GM21737 (cell line): Measurements from ENCODE around the gene SLC16A7.

Source experiments
- ATAC-seq: cut with Tn5 transposase; IDR thresholded peaks from one replicate; pipeline ENCODE4 v1.9.1; 2021; ENCODE audit warnings: mild to moderate bottlenecking, moderate library complexity; ENCODE audit not compliant: unreplicated experiment

The SLC16A7 gene

GRCh38 chr12:59827767-59828166 is 231.9 kb downstream of the SLC16A7 start:
- no peak for ATAC-seq

GRCh38 chr12:59828521-59828920 is 232.7 kb downstream of the SLC16A7 start:
- no peak for ATAC-seq

GRCh38 chr12:59833408-59833807 is 237.6 kb downstream of the SLC16A7 start:
- no peak for ATAC-seq

- ATAC-seq = no peak
Observed at GRCh38 chr12:59834659-59835474, 239.0 kb downstream of the SLC16A7 start.
